ENCODE measurements around the gene DGKB.

Gene DGKB

GRCh38 chr7:14902589-14903067, at the start of gene DGKB:
Gene DGKB, minus strand, starts transcription at chr7:14902751.
- no peak for DNase-seq

- DNase-seq = peak; percentile 48
These were observed 47.5 kb upstream of the DGKB start for GRCh38 chr7:14950013-14950412.

GRCh38 chr7:14938181-14938580, 35.6 kb upstream of the DGKB start:
- no peak for DNase-seq

GRCh38 chr7:14937581-14937980, 35.0 kb upstream of the DGKB start:
- no peak for DNase-seq

- peak; percentile 79 for DNase-seq
These were observed 34.0 kb upstream of the DGKB start for GRCh38 chr7:14936554-14936953.

- no peak for DNase-seq
These were observed 32.3 kb upstream of the DGKB start for GRCh38 chr7:14934839-14935238.

GRCh38 chr7:14931511-14932215, 29.1 kb upstream of the DGKB start:
- no peak for DNase-seq

GRCh38 chr7:14924398-14924797, 21.8 kb upstream of the DGKB start:
- peak; percentile 33 for DNase-seq

- DNase-seq = no peak
These were observed 8.5 kb upstream of the DGKB start for GRCh38 chr7:14911077-14911476.

GRCh38 chr7:14908697-14909096, 6.1 kb upstream of the DGKB start:
- DNase-seq = no peak

GRCh38 chr7:14905764-14906163, 3.2 kb upstream of the DGKB start:
- DNase-seq = no peak

- DNase-seq = no peak
These were observed 2.5 kb downstream of the DGKB start for GRCh38 chr7:14900051-14900450.

GRCh38 chr7:14899030-14899429, 3.5 kb downstream of the DGKB start:
- DNase-seq = no peak

GRCh38 chr7:14896461-14896860, 6.1 kb downstream of the DGKB start:
- no peak for DNase-seq

GRCh38 chr7:14894826-14895225, 7.7 kb downstream of the DGKB start:
- DNase-seq = peak; percentile 31

- peak; percentile 56 for DNase-seq
These were observed 9.6 kb downstream of the DGKB start for GRCh38 chr7:14892961-14893360.

GRCh38 chr7:14891289-14891688, 11.3 kb downstream of the DGKB start:
- DNase-seq = no peak

GRCh38 chr7:14888962-14889361, 13.6 kb downstream of the DGKB start:
- peak; percentile 43 for DNase-seq

- no peak for DNase-seq
These were observed 16.0 kb downstream of the DGKB start for GRCh38 chr7:14886533-14886932.

GRCh38 chr7:14875941-14876587, 26.5 kb downstream of the DGKB start:
- DNase-seq = no peak

GRCh38 chr7:14871880-14872279, 30.7 kb downstream of the DGKB start:
- DNase-seq = no peak

- DNase-seq = no peak
These were observed 32.2 kb downstream of the DGKB start for GRCh38 chr7:14870394-14870793.

GRCh38 chr7:14868937-14869336, 33.6 kb downstream of the DGKB start:
- no peak for DNase-seq

- no peak for DNase-seq
These were observed 41.1 kb downstream of the DGKB start for GRCh38 chr7:14861456-14861855.

- DNase-seq = no peak
These were observed 43.3 kb downstream of the DGKB start for GRCh38 chr7:14859267-14859666.
